Measurements from ENCODE around the gene PLA1A. TPM values are rescaled to one million over a fixed set of nuclear protein-coding genes. Genes with fewer than 3 reads are reported as not detected.

PLA1A gene
- total RNA-seq, 1 experiment from 2014 or later, result not detected

- ChIA-PET POLR2A (ENCODE audit: unreplicated experiment) (no interaction called here), CTCF (no interaction called here)
- Histone ChIP-seq H3K4me3 (no peak overlapping the region), H3K27me3 (ENCODE audit: insufficient read depth, low read depth) (no peaks in the 10 kb centered on the region; the same call in 1 of the 2 replicates), H3K36me3 (ENCODE audit: low read depth) (no peaks in the 10 kb centered on the region), H3K9me3 (ENCODE audit: insufficient read depth, low read depth) (0 out of 2 replicates have a peak, but pooled peaks cover 3% of the 10 kb centered on the region), H4K20me1 (ENCODE audit: insufficient read depth) (no peaks in the 10 kb centered on the region), H3F3A (ENCODE audit: insufficient read depth, low read depth) (no peaks in the 10 kb centered on the region), H3K9me2 (ENCODE audit: insufficient read depth) (no peaks in the 10 kb centered on the region), H2AFZ (no peak overlapping the region), H3K4me1 (replicated peaks; ENCODE audit: insufficient read depth) (no peaks in the 10 kb centered on the region), H3K27ac (no peak overlapping the region), H3K79me2 (ENCODE audit: low read depth) (no peaks in the 10 kb centered on the region), H3K4me2 (no peak overlapping the region)
- no TSS peak for BruUV-seq (replicated peaks)
- TF ChIP-seq EZH2 (IDR thresholded peaks at IDR 0.05; ENCODE audit: low read depth) (no peak), CTCF (conservative IDR thresholded peaks at IDR 0.05) (no peak)
- intact Hi-C loops (cut with micrococcal nuclease; ENCODE audit: unreplicated experiment), result no loop called here
- DNase-seq, result no peak
Measured at GRCh38 chr3:119613201-119613600, 15.5 kb downstream of the PLA1A start.

GRCh38 chr3:119613872-119614271 is 16.2 kb downstream of the PLA1A start:
- Histone ChIP-seq H3F3A (ENCODE audit: insufficient read depth, low read depth) (no peaks in the 10 kb centered on the region), H3K36me3 (ENCODE audit: low read depth) (no peaks in the 10 kb centered on the region), H3K27me3 (ENCODE audit: insufficient read depth, low read depth) (no peaks in the 10 kb centered on the region; the same call in 1 of the 2 replicates), H3K4me2 (no peak overlapping the region), H4K20me1 (ENCODE audit: insufficient read depth) (no peaks in the 10 kb centered on the region), H3K4me3 (no peak overlapping the region), H3K79me2 (ENCODE audit: low read depth) (no peaks in the 10 kb centered on the region), H3K27ac (no peak overlapping the region), H3K9me2 (ENCODE audit: insufficient read depth) (no peaks in the 10 kb centered on the region), H2AFZ (no peak overlapping the region), H3K4me1 (replicated peaks; ENCODE audit: insufficient read depth) (peaks cover 2% of the 10 kb centered on the region), H3K9me3 (ENCODE audit: insufficient read depth, low read depth) (0 out of 2 replicates have a peak, but pooled peaks cover 3% of the 10 kb centered on the region)
- intact Hi-C loops (cut with micrococcal nuclease; ENCODE audit: unreplicated experiment), result no loop called here
- CTCF ChIA-PET, result no interaction called here
- no peak for DNase-seq
- POLR2A ChIA-PET (ENCODE audit: unreplicated experiment), result interaction anchor here (0.7 kb wide), 1 partner anchor 20 kb away, joined by 12 read pairs; no protein-coding TSS in a partner anchor
- no peak for TF ChIP-seq EZH2 (IDR thresholded peaks at IDR 0.05; ENCODE audit: low read depth)
- no peak for TF ChIP-seq CTCF (conservative IDR thresholded peaks at IDR 0.05)
- BruUV-seq (replicated peaks), result no TSS peak

- intact Hi-C loops (cut with micrococcal nuclease; ENCODE audit: unreplicated experiment), result no loop called here
- CTCF ChIA-PET, result no interaction called here
Measured at GRCh38 chr3:119616056-119616455, 18.4 kb downstream of the PLA1A start.

More at GRCh38 chr3:119616056-119616455, 18.4 kb downstream of the PLA1A start:
- DNase-seq, result no peak
- Histone ChIP-seq H4K20me1 (ENCODE audit: insufficient read depth) (no peaks in the 10 kb centered on the region), H3K27me3 (ENCODE audit: insufficient read depth, low read depth) (no peaks in the 10 kb centered on the region; the same call in 1 of the 2 replicates), H3K27ac (no peak overlapping the region), H3K9me3 (ENCODE audit: insufficient read depth, low read depth) (no peaks in the 10 kb centered on the region), H3K36me3 (ENCODE audit: low read depth) (no peaks in the 10 kb centered on the region), H3F3A (ENCODE audit: insufficient read depth, low read depth) (no peaks in the 10 kb centered on the region), H3K4me2 (no peak overlapping the region), H3K4me1 (replicated peaks; ENCODE audit: insufficient read depth) (peaks cover 10% of the 10 kb centered on the region), H3K79me2 (ENCODE audit: low read depth) (no peaks in the 10 kb centered on the region), H3K4me3 (no peak overlapping the region), H2AFZ (no peak overlapping the region), H3K9me2 (ENCODE audit: insufficient read depth) (0 out of 2 replicates have a peak, but pooled peaks cover 4% of the 10 kb centered on the region)
- TF ChIP-seq CTCF (conservative IDR thresholded peaks at IDR 0.05) (no peak), EZH2 (IDR thresholded peaks at IDR 0.05; ENCODE audit: low read depth) (no peak)
- BruUV-seq (replicated peaks), result no TSS peak
- POLR2A ChIA-PET (ENCODE audit: unreplicated experiment), result no interaction called here

Data from PC-9 (cell line).